RCC 7860 (cell line): ENCODE data around the gene WAS.
"Not testable (repeated sequence)": the region's sequence is repeated elsewhere in the genome, so short reads cannot be mapped to it uniquely, and the experiment has no call there.

Source experiments
- DNase-seq: peaks from one replicate; pipeline ENCODE4 v3.0.0-alpha.2; 2015; ENCODE audit warnings: low spot score
- FAIRE-seq: peaks from 2 replicates; lab custom pipeline; 2012; peaks lifted over from hg19 to GRCh38; lab: Jason Lieb, UNC

Gene WAS

GRCh38 chrX:48683411-48683982 is at the start of gene WAS:
WAS (plus strand) TSS chrX:48683799; CDS start chrX:48683854, 55 bp downstream.
- DNase-seq = no peak
- no peak for FAIRE-seq

- DNase-seq (no peak), FAIRE-seq (no peak)
These were observed 47.3 kb upstream of the WAS start for GRCh38 chrX:48636301-48636700.

DNA sequence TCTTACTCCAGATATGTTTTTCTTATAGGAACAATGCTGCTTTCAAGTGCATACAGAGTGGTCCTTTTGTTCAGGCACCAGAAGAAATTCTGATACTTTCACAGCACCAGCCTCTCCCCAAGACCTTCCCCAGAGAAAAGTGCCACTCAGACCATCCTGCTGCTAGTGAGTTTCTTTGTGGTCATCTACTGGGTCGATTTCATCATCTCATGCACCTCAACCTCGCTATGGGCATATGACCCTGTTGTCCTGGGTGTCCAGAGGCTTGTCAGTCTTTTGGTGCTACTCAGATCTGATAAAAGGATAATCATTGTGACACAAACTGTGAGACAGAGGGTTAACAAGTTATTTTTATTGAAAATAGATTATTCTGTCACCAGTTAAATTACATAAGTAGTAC is 46.8 kb upstream of the WAS start:
- DNase-seq = no peak
- FAIRE-seq = no peak

- DNase-seq = no peak
- FAIRE-seq = no peak
These were observed 37.9 kb upstream of the WAS start for GRCh38 chrX:48645669-48646068.

GRCh38 chrX:48648336-48648751 is 35.3 kb upstream of the WAS start:
- FAIRE-seq (peak; percentile 54), DNase-seq (no peak)

- FAIRE-seq = no peak
These were observed 34.5 kb upstream of the WAS start for GRCh38 chrX:48649102-48649501.

GRCh38 chrX:48652055-48652579 is 31.5 kb upstream of the WAS start:
- not testable (repeated sequence) for FAIRE-seq, DNase-seq

More at GRCh38 chrX:48649102-48649501, 34.5 kb upstream of the WAS start:
- no peak for DNase-seq

DNA sequence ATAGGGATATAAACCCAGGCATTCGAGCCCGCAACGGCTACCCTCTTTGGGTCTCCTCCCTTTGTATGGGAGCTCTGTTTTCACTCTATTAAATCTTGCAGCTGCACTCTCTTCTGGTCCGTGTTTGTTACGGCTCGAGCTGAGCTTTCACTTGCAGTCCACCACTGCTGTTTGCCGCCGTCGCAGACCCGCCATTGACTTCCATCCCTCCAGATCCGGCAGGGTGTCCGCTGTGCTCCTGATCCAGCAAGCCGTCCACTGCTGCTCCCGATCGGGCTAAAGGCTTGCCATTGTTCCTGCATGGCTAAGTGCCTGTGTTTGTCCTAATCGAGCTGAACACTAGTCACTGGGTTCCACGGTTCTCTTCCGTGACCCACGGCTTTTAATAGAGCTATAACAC is 28.9 kb upstream of the WAS start:
- not testable (repeated sequence) for DNase-seq, FAIRE-seq

- not testable (repeated sequence) for DNase-seq, FAIRE-seq
These were observed 23.9 kb upstream of the WAS start for GRCh38 chrX:48659686-48660085.

GRCh38 chrX:48663241-48663640 is 20.4 kb upstream of the WAS start:
- DNase-seq = no peak
- FAIRE-seq = no peak

DNA sequence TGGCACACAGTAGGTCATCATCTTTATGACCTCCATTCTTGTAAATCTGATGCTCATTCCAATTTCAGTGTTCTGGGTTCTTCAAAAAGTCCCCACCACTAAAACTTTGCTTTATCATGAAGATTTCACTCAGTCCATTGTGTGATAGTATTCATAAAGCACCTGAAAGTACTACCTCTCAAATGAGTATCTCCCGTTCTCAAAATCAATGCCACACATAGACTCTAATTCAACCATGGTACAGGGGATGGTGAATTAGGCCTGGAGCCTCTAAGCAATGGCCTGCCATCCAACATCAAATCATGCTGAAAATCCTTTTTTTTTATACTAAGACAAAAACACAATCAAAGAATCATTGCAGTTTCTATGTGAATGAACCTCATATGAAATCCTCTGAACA is 19.4 kb upstream of the WAS start:
- FAIRE-seq (no peak), DNase-seq (no peak)

DNA sequence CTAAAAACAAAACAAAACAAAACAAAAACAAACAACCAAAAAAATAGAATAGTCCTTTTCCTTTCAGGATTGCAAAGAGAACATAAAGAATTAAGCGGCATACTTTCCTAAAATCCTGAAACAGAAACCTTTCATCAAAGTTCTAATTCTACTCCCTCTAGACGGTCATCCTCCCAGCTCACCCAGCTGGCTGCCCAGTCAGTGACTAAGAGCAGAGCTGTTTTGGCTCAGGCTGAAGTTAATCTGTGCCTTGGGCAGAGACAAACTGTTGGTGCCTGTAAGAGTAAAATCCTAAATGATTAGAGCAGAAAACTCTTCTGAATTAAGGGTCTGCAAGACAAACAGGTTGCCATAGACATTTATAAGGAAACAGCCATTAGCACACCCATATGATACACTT is 17.6 kb upstream of the WAS start:
- no peak for DNase-seq
- FAIRE-seq = no peak

GRCh38 chrX:48666649-48667048 is 16.9 kb upstream of the WAS start:
- DNase-seq (no peak), FAIRE-seq (no peak)

DNA sequence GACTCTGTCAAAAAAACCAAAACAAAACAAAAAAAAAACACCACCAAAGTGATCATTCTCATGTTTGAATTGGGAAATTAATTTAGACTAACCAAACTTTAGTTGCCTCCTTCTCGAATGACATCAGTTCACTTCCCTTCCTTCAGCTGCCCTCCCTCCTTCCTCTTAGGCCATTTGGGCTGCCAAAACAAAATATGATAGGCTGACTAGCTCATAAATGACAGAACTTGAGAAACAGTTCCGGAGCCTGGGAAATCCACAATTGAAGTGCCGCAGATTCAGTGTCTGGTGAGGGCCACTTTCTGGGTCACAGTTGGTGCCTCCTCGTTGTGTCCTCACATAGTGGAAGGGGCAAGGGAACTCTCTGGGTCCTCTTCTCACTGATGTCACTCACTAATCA is 16.1 kb upstream of the WAS start:
- FAIRE-seq (no peak), DNase-seq (no peak)

- not testable (repeated sequence) for DNase-seq, FAIRE-seq
These were observed 15.4 kb upstream of the WAS start for GRCh38 chrX:48668187-48668586.

GRCh38 chrX:48676106-48676892 is 7.3 kb upstream of the WAS start:
- peak; percentile 84 for DNase-seq
- FAIRE-seq = peak; percentile 58

GRCh38 chrX:48676893-48677270 is 6.7 kb upstream of the WAS start:
- no peak for DNase-seq
- no peak for FAIRE-seq

DNA sequence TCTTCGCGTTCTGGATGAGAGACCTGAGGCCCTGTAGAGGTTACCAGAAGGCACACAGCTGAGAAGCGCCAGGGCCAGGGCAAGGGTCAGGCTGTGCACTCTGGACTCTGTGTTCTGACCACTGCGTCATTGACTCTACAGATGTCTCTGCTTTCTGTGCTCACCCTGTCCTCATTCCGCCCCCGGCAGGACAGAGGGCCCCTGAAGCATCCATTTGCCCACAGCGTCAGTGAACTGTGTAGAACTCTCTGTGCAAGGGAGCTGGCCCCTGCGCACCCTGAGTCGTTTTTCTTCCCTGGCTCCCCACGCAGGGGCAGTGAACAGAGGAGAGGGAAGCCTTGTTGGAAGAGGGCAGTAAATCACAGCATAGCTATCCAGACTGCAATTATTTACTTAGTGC is 6.1 kb upstream of the WAS start:
- DNase-seq = no peak
- FAIRE-seq = no peak

DNA sequence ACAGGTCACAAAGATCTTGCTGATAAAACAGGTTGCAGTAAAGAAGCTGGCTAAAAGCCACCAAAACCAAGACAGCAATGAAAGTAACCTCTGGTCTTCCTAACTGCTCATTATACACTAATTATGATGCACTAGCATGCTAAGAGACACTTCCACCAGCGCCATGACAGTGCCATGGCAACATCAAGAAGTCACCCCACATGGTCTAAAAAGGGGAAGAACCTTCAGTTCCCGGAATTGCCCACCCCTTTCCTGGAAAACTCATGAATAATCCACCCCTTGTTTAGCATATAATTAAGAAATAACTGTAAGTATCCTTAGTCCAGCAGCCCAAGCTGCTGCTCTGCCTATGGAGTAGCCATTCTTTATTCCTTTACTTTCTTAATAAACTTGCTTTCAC is 3.1 kb upstream of the WAS start:
- DNase-seq = not testable (repeated sequence)

DNA sequence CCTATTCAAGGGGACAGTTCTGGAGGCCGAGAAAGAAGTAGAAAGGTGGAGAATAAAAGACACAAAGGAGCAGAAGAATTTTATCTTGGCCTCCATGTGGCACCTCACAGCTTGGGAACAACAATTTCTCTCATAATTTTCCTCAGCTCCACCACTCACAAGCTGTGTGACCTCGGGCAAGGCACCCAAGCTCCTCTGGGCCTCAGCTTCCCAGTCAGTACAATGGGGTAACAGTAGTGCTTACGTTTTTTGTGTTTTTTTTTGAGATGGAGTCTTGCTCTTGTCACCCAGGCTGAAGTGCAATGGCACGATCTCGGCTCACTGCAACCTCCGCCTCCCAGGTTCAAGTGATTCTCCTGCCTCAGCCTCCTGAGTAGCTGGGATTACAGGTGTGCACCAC is 2.7 kb upstream of the WAS start:
- not testable (repeated sequence) for DNase-seq, FAIRE-seq

More for the DNA sequence above, 3.1 kb upstream of the WAS start:
- not testable (repeated sequence) for FAIRE-seq

DNA sequence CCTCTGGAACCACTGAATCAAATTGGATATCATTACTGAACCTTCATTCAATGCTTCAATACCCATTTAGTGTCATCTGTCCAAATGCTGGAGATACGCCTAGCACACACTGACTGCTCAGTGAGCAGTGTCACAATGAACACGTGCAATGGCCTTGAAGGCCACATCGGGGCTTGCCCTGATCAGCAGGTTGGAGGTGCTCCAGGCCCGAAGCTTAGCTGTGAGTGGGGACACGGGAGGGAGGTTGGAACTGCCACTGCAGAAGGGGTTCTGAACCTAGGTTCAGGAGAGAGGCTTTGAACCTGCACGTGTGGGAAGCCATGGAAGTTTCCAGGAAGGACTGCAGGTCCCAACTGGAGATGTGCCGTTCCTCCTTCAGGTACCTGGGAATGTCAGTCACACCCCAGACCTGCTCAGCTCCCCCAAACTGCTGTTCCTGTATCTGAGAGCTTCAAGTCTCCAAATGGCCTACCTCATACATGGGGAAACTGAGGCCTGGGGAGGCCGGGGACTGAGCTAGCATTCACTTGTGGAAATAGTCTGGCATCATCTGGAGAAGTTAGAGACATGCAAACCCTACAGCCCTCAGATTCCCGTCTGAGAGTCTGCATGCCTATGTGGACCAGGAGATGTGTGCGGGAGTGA is 1.9 kb upstream of the WAS start:
- DNase-seq = no peak
- no peak for FAIRE-seq

- not testable (repeated sequence) for DNase-seq, FAIRE-seq
These were observed 804 bp upstream of the WAS start for GRCh38 chrX:48682795-48683194.
